Keratinocyte (primary cell): ENCODE measurements around the gene METAP1. TPM values are rescaled to one million over a fixed set of nuclear protein-coding genes. Genes with fewer than 3 reads are reported as not detected.

ENCODE experiments used
- DNase-seq: peaks from one replicate; pipeline ENCODE4 v3.0.0-alpha.2; 2011; ENCODE audit warnings: low read depth, missing footprints, low spot score
- FAIRE-seq: peaks from 2 replicates; lab custom pipeline; 2011; peaks lifted over from hg19 to GRCh38; lab: Jason Lieb, UNC
- H2AFZ ChIP-seq: 2 replicates; pipeline ENCODE4 v1.6.0; 2012; ENCODE audit warnings: low read length, control low read depth, inconsistent platforms; ENCODE audit not compliant: control insufficient read depth
- H3K27ac ChIP-seq: 2 replicates; pipeline ENCODE4 v1.5.1; 2011; ENCODE audit warnings: low read length; ENCODE audit not compliant: control insufficient read depth, insufficient read depth
- H3K27me3 ChIP-seq: 3 replicates; pipeline ENCODE4 v1.6.0; 2011; ENCODE audit warnings: low read length; ENCODE audit not compliant: control insufficient read depth, insufficient read depth; ENCODE audit errors: extremely low read depth
- H3K36me3 ChIP-seq, 2 experiments: 2 replicates in 1 of 2; 3 replicates in 1 of 2; pipeline ENCODE4 v1.5.1; 2011; ENCODE audit warnings: low read length in 2 of 2, mild to moderate bottlenecking in 1 of 2; ENCODE audit not compliant: control insufficient read depth in 2 of 2, insufficient read depth in 2 of 2; ENCODE audit errors: extremely low read depth in 1 of 2
- H3K4me1 ChIP-seq: 3 replicates; pipeline ENCODE4 v1.5.1; 2011; ENCODE audit warnings: low read length; ENCODE audit not compliant: control insufficient read depth, insufficient read depth; ENCODE audit errors: extremely low read depth
- H3K4me2 ChIP-seq: 3 replicates; pipeline ENCODE4 v1.6.0; 2011; ENCODE audit warnings: low read depth, low read length; ENCODE audit not compliant: control insufficient read depth, insufficient read depth; ENCODE audit errors: extremely low read depth
- H3K4me3 ChIP-seq, 3 experiments: fragments of 200-600 bp in 1 of 3; sonication (generic) in 1 of 3; 2 replicates in 2 of 3; 3 replicates in 1 of 3; pipeline ENCODE4 v1.5.1; 2011 to 2016; ENCODE audit warnings: low read length in 3 of 3, mild to moderate bottlenecking in 3 of 3, control low read depth in 2 of 3, inconsistent platforms in 1 of 3, low read depth in 1 of 3, mixed read lengths in 1 of 3, mixed run types in 1 of 3, moderate library complexity in 1 of 3; ENCODE audit not compliant: control insufficient read depth in 2 of 3, insufficient read depth in 2 of 3; ENCODE audit errors: extremely low read depth in 1 of 3
- H3K79me2 ChIP-seq: 2 replicates; pipeline ENCODE4 v1.6.0; 2012; ENCODE audit warnings: low read length; ENCODE audit not compliant: control insufficient read depth, insufficient read depth
- H3K9ac ChIP-seq: 3 replicates; pipeline ENCODE4 v1.6.0; 2011; ENCODE audit warnings: low read length; ENCODE audit not compliant: control insufficient read depth, insufficient read depth; ENCODE audit errors: extremely low read depth
- H3K9me1 ChIP-seq: 3 replicates; pipeline ENCODE4 v1.6.0; 2011; ENCODE audit warnings: low read length; ENCODE audit not compliant: control insufficient read depth, insufficient read depth; ENCODE audit errors: extremely low read depth
- H3K9me3 ChIP-seq: 2 replicates; pipeline ENCODE4 v1.5.1; 2012; ENCODE audit warnings: low read depth, low read length; ENCODE audit not compliant: control insufficient read depth
- H4K20me1 ChIP-seq: 3 replicates; pipeline ENCODE4 v1.6.0; 2011; ENCODE audit warnings: low read length; ENCODE audit not compliant: control insufficient read depth, insufficient read depth; ENCODE audit errors: extremely low read depth
- CTCF ChIP-seq, 3 experiments: IDR thresholded peaks in 1 of 3; conservative IDR thresholded peaks in 1 of 3; optimal IDR thresholded peaks in 1 of 3; 2 replicates in 2 of 3; 3 replicates in 1 of 3; pipeline versions ENCODE3 to v1.5.1; 2011; ENCODE audit warnings: low read length in 3 of 3, mild to moderate bottlenecking in 3 of 3, moderate library complexity in 2 of 3, control low read depth in 1 of 3, inconsistent platforms in 1 of 3; ENCODE audit not compliant: insufficient read depth in 2 of 3; ENCODE audit errors: extremely low read depth in 1 of 3
- EZH2 ChIP-seq: IDR thresholded peaks from one replicate; pipeline ENCODE4 v1.6.1; 2012; ENCODE audit warnings: inconsistent platforms, mild to moderate bottlenecking, low read length, moderate library complexity
- dilution Hi-C: fragments of 300-500 bp; cut with MboI; formaldehyde crosslinking; loops from one replicate; pipeline ENCODE4 v1.7.0; 2020; ENCODE audit warnings: low sequenced_read_pairs; ENCODE audit not compliant: extremely low pct_ligation_motif_present
- polyA plus RNA-seq, 5 experiments: library from polyadenylated mRNA; depleted of rRNA in 3 of 5; stranded (reverse) in 3 of 5; stranded (forward) in 1 of 5; unstranded in 1 of 5; fragments of >200 nt; gene quantifications; 1 replicate in 1 of 5; 2 replicates in 3 of 5; 3 replicates in 1 of 5; pipeline versions ENCODE4 v1.2.1 to v1.2.3, GENCODE V29; 2011 to 2012; ENCODE audit warnings: missing spikeins in 2 of 5, low read depth in 1 of 5, low replicate concordance in 1 of 5

The METAP1 gene
- polyA plus RNA-seq, 1 donor (not counting 4 experiments of a cell fraction or from before 2014, with no cell fraction given): 89.4 TPM

GRCh38 chr4:98967786-98968329 is 27.7 kb upstream of the METAP1 start:
- Histone ChIP-seq H3K9me3 (no peaks in the 10 kb centered on the region), H3K4me1 (peaks cover 28% of the 10 kb centered on the region), H3K79me2 (no peaks in the 10 kb centered on the region), H3K4me2 (no peak overlapping the region), H3K9ac (no peak overlapping the region), H3K27ac (no peak overlapping the region), H4K20me1 (no peaks in the 10 kb centered on the region), H3K9me1 (no peaks in the 10 kb centered on the region), H2AFZ (no peak overlapping the region), H3K4me3 (no peak overlapping the region), H3K27me3 (no peaks in the 10 kb centered on the region), H3K36me3 (no peaks in the 10 kb centered on the region)
- FAIRE-seq (no peak), DNase-seq (no peak)
- TF ChIP-seq CTCF (optimal IDR thresholded peaks at IDR 0.05 in 1 of 3, IDR thresholded peaks at IDR 0.05 in 1 of 3, conservative IDR thresholded peaks at IDR 0.05 in 1 of 3; ENCODE audit: extremely low read depth in 1 of 3, insufficient read depth in 2 of 3, low read length in 3 of 3) (no peak), EZH2 (no peak)
- dilution Hi-C loops: no loop called here

GRCh38 chr4:98969878-98970785 is 25.4 kb upstream of the METAP1 start:
- Histone ChIP-seq H3K9me3 (no peaks in the 10 kb centered on the region), H3K9ac (no peak overlapping the region), H4K20me1 (no peaks in the 10 kb centered on the region), H3K27ac (no peak overlapping the region), H3K9me1 (no peaks in the 10 kb centered on the region), H3K79me2 (no peaks in the 10 kb centered on the region), H2AFZ (peak overlapping the region; percentile 62), H3K27me3 (no peaks in the 10 kb centered on the region), H3K4me2 (peak overlapping the region; percentile 7), H3K4me3 (no peak overlapping the region), H3K4me1 (peaks cover 7% of the 10 kb centered on the region), H3K36me3 (no peaks in the 10 kb centered on the region)
- DNase-seq (no peak), FAIRE-seq (no peak)
- dilution Hi-C loops: no loop called here
- TF ChIP-seq EZH2 (no peak), CTCF (optimal IDR thresholded peaks at IDR 0.05 in 1 of 3, IDR thresholded peaks at IDR 0.05 in 1 of 3, conservative IDR thresholded peaks at IDR 0.05 in 1 of 3; ENCODE audit: extremely low read depth in 1 of 3, insufficient read depth in 2 of 3, low read length in 3 of 3) (no peak)
